ENCODE measurements around the gene MIEF1. TPM values are rescaled to one million over a fixed set of nuclear protein-coding genes. Genes with fewer than 3 reads are reported as not detected.

The MIEF1 gene
- total RNA-seq, 1 experiment from 2014 or later: 29.9 TPM

DNA sequence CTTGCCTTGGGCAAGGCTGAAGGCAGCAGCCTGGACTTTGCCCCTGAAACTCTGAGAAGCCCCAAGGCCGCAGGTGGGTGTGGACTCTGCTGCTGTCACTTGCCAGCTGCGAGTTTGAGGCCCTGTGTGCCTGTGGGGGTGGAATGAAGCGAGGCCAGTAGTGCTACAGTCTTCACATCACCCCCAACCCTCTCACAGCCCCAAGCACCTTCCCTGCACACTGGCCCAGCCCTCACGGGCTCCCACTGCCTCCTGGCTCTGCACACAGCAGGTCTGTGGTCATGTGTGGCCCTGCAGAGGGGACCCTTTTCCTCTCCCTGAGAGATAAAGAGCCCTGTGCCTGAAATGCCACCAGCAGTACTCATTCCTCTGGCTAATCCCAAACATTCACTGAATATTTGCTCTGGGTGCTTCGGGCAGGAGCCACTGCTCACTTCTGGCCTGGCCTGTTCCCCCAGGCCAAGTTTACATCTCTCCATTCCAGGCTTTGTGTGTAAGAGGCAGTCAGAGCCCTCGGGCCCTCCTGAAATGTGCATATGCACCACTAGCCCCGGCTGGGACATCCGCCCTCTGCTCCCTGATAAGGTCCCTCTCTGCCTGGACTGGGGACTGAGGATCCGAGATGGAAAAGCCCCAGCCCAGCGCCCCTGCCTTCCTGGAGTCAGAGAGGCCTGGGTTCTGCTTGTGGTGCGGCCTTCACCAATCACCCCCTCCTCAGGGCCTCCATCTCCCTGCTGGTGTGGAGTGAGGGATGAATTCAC is 27.6 kb upstream of the MIEF1 start:
- TF ChIP-seq, protein P1, sequence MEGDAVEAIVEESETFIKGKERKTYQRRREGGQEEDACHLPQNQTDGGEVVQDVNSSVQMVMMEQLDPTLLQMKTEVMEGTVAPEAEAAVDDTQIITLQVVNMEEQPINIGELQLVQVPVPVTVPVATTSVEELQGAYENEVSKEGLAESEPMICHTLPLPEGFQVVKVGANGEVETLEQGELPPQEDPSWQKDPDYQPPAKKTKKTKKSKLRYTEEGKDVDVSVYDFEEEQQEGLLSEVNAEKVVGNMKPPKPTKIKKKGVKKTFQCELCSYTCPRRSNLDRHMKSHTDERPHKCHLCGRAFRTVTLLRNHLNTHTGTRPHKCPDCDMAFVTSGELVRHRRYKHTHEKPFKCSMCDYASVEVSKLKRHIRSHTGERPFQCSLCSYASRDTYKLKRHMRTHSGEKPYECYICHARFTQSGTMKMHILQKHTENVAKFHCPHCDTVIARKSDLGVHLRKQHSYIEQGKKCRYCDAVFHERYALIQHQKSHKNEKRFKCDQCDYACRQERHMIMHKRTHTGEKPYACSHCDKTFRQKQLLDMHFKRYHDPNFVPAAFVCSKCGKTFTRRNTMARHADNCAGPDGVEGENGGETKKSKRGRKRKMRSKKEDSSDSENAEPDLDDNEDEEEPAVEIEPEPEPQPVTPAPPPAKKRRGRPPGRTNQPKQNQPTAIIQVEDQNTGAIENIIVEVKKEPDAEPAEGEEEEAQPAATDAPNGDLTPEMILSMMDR (IDR thresholded peaks at IDR 0.05): no peak
- TF ChIP-seq SIN3A (IDR thresholded peaks at IDR 0.05; ENCODE audit: borderline replicate concordance, insufficient read depth, low read depth, low read length): no peak
- TF ChIP-seq TCF7L2 (IDR thresholded peaks at IDR 0.05; ENCODE audit: low read depth, low read length): no peak
- TF ChIP-seq, protein P2, sequence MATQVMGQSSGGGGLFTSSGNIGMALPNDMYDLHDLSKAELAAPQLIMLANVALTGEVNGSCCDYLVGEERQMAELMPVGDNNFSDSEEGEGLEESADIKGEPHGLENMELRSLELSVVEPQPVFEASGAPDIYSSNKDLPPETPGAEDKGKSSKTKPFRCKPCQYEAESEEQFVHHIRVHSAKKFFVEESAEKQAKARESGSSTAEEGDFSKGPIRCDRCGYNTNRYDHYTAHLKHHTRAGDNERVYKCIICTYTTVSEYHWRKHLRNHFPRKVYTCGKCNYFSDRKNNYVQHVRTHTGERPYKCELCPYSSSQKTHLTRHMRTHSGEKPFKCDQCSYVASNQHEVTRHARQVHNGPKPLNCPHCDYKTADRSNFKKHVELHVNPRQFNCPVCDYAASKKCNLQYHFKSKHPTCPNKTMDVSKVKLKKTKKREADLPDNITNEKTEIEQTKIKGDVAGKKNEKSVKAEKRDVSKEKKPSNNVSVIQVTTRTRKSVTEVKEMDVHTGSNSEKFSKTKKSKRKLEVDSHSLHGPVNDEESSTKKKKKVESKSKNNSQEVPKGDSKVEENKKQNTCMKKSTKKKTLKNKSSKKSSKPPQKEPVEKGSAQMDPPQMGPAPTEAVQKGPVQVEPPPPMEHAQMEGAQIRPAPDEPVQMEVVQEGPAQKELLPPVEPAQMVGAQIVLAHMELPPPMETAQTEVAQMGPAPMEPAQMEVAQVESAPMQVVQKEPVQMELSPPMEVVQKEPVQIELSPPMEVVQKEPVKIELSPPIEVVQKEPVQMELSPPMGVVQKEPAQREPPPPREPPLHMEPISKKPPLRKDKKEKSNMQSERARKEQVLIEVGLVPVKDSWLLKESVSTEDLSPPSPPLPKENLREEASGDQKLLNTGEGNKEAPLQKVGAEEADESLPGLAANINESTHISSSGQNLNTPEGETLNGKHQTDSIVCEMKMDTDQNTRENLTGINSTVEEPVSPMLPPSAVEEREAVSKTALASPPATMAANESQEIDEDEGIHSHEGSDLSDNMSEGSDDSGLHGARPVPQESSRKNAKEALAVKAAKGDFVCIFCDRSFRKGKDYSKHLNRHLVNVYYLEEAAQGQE (IDR thresholded peaks at IDR 0.05; ENCODE audit: insufficient read depth in 1 of 2, low read depth in 2 of 2, low read length in 1 of 2): no peak
- no peak for TF ChIP-seq POLR2AphosphoS5 (IDR thresholded peaks at IDR 0.05; ENCODE audit: low read depth, low read length)
- intact Hi-C loops (cut with micrococcal nuclease; ENCODE audit: unreplicated experiment) (no loop called here), in situ Hi-C loops (cut with HindIII; ENCODE audit: low pct_unique_long_range_greater_than_20kb, low sequenced_read_pairs) (no loop called here)
- Histone ChIP-seq H3K27me3 (ENCODE audit: control insufficient read depth, insufficient read depth, low read length) (no peaks in the 10 kb centered on the region), H3K4me1 (ENCODE audit: control insufficient read depth, insufficient read depth, low read length) (peaks cover 8% of the 10 kb centered on the region; the same call in 1 of the 2 replicates), H3K9me3 (ENCODE audit: control insufficient read depth, insufficient read depth, low read depth, low read length) (no peaks in the 10 kb centered on the region), H3K36me3 (ENCODE audit: control insufficient read depth, insufficient read depth, low read length) (no peaks in the 10 kb centered on the region), H3K27ac (ENCODE audit: low read length) (no peak overlapping the region), H3K4me3 (ENCODE audit: low read depth in 2 of 2, low read length in 2 of 2) (no peak overlapping the region)
- no peak for ATAC-seq
- no TSS peak for BruUV-seq (replicated peaks)
- POLR2A ChIA-PET: interaction anchor here (0.6 kb wide), 1 partner anchor 309 kb away, joined by 11 read pairs; no protein-coding TSS in a partner anchor
- DNase-seq (ENCODE audit: low read depth, low spot score): no peak
- CTCF ChIA-PET: no interaction called here

GRCh38 chr22:39475337-39475736 is 26.8 kb upstream of the MIEF1 start:
- no peak for DNase-seq (ENCODE audit: low read depth, low spot score)
- BruUV-seq (replicated peaks): no TSS peak
- in situ Hi-C loops (cut with HindIII; ENCODE audit: low pct_unique_long_range_greater_than_20kb, low sequenced_read_pairs): no loop called here

DNA sequence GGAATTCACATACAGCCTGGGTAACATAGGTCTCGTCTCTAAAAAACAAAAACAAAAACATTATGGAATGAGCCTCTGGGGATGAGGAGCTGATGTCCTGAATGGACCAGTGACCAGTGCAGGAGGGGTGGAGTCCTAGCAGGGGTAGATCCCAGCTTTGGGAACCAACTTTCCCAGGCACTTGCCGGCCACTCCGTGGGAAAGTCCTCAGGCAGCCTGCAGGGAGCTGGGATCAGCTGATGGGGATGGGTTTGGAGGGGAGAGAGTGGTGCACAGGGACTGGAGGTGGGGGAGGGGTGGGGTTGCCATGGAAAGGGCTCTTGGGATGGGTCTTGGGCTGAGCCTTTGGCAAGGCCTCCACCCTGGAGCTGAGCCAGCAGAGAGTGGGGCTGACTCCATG is 26.2 kb upstream of the MIEF1 start:
- peaks cover 3% of the 10 kb centered on the region; the same call in 1 of the 2 replicates for H3K4me1 ChIP-seq (ENCODE audit: control insufficient read depth, insufficient read depth, low read length)
- no peak overlapping the region for H3K27ac ChIP-seq (ENCODE audit: low read length)
- intact Hi-C loops (cut with micrococcal nuclease; ENCODE audit: unreplicated experiment) (no loop called here), in situ Hi-C loops (cut with HindIII; ENCODE audit: low pct_unique_long_range_greater_than_20kb, low sequenced_read_pairs) (no loop called here)
- DNase-seq (ENCODE audit: low read depth, low spot score) (no peak), ATAC-seq (no peak)
- no peaks in the 10 kb centered on the region for H3K36me3 ChIP-seq (ENCODE audit: control insufficient read depth, insufficient read depth, low read length)
- no peak for TF ChIP-seq POLR2AphosphoS5 (IDR thresholded peaks at IDR 0.05; ENCODE audit: low read depth, low read length)
- TF ChIP-seq, protein P1 (IDR thresholded peaks at IDR 0.05): no peak
- TF ChIP-seq TCF7L2 (IDR thresholded peaks at IDR 0.05; ENCODE audit: low read depth, low read length): no peak
- TF ChIP-seq, protein P2 (IDR thresholded peaks at IDR 0.05; ENCODE audit: insufficient read depth in 1 of 2, low read depth in 2 of 2, low read length in 1 of 2): no peak
- no peak for TF ChIP-seq SIN3A (IDR thresholded peaks at IDR 0.05; ENCODE audit: borderline replicate concordance, insufficient read depth, low read depth, low read length)
- no peaks in the 10 kb centered on the region for H3K9me3 ChIP-seq (ENCODE audit: control insufficient read depth, insufficient read depth, low read depth, low read length)
- no TSS peak for BruUV-seq (replicated peaks)
- no peaks in the 10 kb centered on the region for H3K27me3 ChIP-seq (ENCODE audit: control insufficient read depth, insufficient read depth, low read length)
- POLR2A ChIA-PET: interaction anchor here (0.7 kb wide), 1 partner anchor 20 kb away, joined by 3 read pairs; no protein-coding TSS in a partner anchor
- no peak overlapping the region for H3K4me3 ChIP-seq (ENCODE audit: low read depth in 2 of 2, low read length in 2 of 2)
- CTCF ChIA-PET: no interaction called here

More at GRCh38 chr22:39475337-39475736, 26.8 kb upstream of the MIEF1 start:
- no peak for ATAC-seq
- CTCF ChIA-PET: no interaction called here
- no peaks in the 10 kb centered on the region for H3K36me3 ChIP-seq (ENCODE audit: control insufficient read depth, insufficient read depth, low read length)
- POLR2A ChIA-PET: interaction anchor here (0.6 kb wide), 1 partner anchor 310 kb away, joined by 11 read pairs; no protein-coding TSS in a partner anchor
- H3K9me3 ChIP-seq (ENCODE audit: control insufficient read depth, insufficient read depth, low read depth, low read length): no peaks in the 10 kb centered on the region
- no peak overlapping the region for H3K27ac ChIP-seq (ENCODE audit: low read length)
- peaks cover 3% of the 10 kb centered on the region; the same call in 1 of the 2 replicates for H3K4me1 ChIP-seq (ENCODE audit: control insufficient read depth, insufficient read depth, low read length)
- no peaks in the 10 kb centered on the region for H3K27me3 ChIP-seq (ENCODE audit: control insufficient read depth, insufficient read depth, low read length)
- intact Hi-C loops (cut with micrococcal nuclease; ENCODE audit: unreplicated experiment): no loop called here
- no peak for TF ChIP-seq TCF7L2 (IDR thresholded peaks at IDR 0.05; ENCODE audit: low read depth, low read length)
- no peak for TF ChIP-seq POLR2AphosphoS5 (IDR thresholded peaks at IDR 0.05; ENCODE audit: low read depth, low read length)
- H3K4me3 ChIP-seq (ENCODE audit: low read depth in 2 of 2, low read length in 2 of 2): no peak overlapping the region

All from Panc1 (cell line).